ENCODE results near the gene NLRP11. TPM values are rescaled to one million over a fixed set of nuclear protein-coding genes. Genes with fewer than 3 reads are reported as not detected.

The NLRP11 gene
- 0.06 TPM in 1 of 2 replicates, not detected in the other for total RNA-seq

GRCh38 chr19:55831846-55832245 lies at the start of gene NLRP11:
NLRP11 (minus strand) TSS chr19:55831999; CDS start chr19:55818174, 13,825 bp downstream.

GRCh38 chr19:55836340-55836739 lies 4.5 kb upstream of the NLRP11 start, which contains the start of gene NLRP4:
NLRP4 (plus strand) TSS chr19:55836540; CDS start chr19:55852081, 15,541 bp downstream.

GRCh38 chr19:55768818-55769217 lies 63.0 kb downstream of the NLRP11 start, which contains the start of gene RFPL4AL1:
RFPL4AL1 (plus strand) TSS chr19:55769118; CDS start chr19:55771805, 2,687 bp downstream.

GRCh38 chr19:55758797-55759196 lies 73.0 kb downstream of the NLRP11 start, which contains the start of gene RFPL4A:
RFPL4A (plus strand) TSS chr19:55759097; CDS start chr19:55761801, 2,704 bp downstream.

GRCh38 chr19:55738302-55738701 lies 93.5 kb downstream of the NLRP11 start, which contains the start of gene NLRP9:
NLRP9 (minus strand) TSS chr19:55738402; CDS start chr19:55738374, 28 bp downstream.

Other genes starting within 250 kb of the NLRP11 start
- 1.3 and 3.1 TPM in 2 replicates for gene FIZ1, start 232.5 kb downstream of the NLRP11 start, total RNA-seq
- 9.5 and 10.5 TPM in 2 replicates for gene ZNF524, start 231.7 kb downstream of the NLRP11 start, total RNA-seq
- gene ZNF865, start 226.4 kb downstream of the NLRP11 start, total RNA-seq: 0.97 and 1.5 TPM in 2 replicates
- gene ZNF784, start 207.4 kb downstream of the NLRP11 start, total RNA-seq: 3.9 and 4.7 TPM in 2 replicates
- gene ZNF580, start 191.0 kb downstream of the NLRP11 start, total RNA-seq: 1.5 and 2.9 TPM in 2 replicates
- 11.5 and 18.0 TPM in 2 replicates for gene ZNF581, start 188.3 kb downstream of the NLRP11 start, total RNA-seq
- gene CCDC106, start 183.8 kb downstream of the NLRP11 start, total RNA-seq: 5.3 and 11.0 TPM in 2 replicates
- gene U2AF2, start 177.0 kb downstream of the NLRP11 start, total RNA-seq: 94.9 and 152 TPM in 2 replicates
- 22.2 and 199 TPM in 2 replicates for gene EPN1, start 156.8 kb downstream of the NLRP11 start, total RNA-seq
- not detected in 2 replicates for gene NLRP9, start 93.6 kb downstream of the NLRP11 start, total RNA-seq
- 0.16 and 2.3 TPM in 2 replicates for gene RFPL4A, start 72.9 kb downstream of the NLRP11 start, total RNA-seq
- 0.31 TPM in 1 of 2 replicates, not detected in the other for gene RFPL4AL1, start 62.9 kb downstream of the NLRP11 start, total RNA-seq
- not detected in 2 replicates for gene NLRP4, start 4.5 kb upstream of the NLRP11 start, total RNA-seq
- not detected in 2 replicates for gene NLRP13, start 100.3 kb upstream of the NLRP11 start, total RNA-seq
- not detected in 2 replicates for gene NLRP8, start 115.8 kb upstream of the NLRP11 start, total RNA-seq
- not detected in 2 replicates for gene NLRP5, start 154.8 kb upstream of the NLRP11 start, total RNA-seq

All from bladder microvascular endothelial cell (primary cell).